GM21528 (cell line): ENCODE measurements around the gene IP6K3.

ENCODE experiments used
- ATAC-seq: cut with Tn5 transposase; IDR thresholded peaks from one replicate; pipeline ENCODE4 v1.9.1; 2021; ENCODE audit warnings: mild to moderate bottlenecking, moderate library complexity; ENCODE audit not compliant: unreplicated experiment, low FRiP score

IP6K3 gene

GRCh38 chr6:33693186-33694105, 53.3 kb downstream of the IP6K3 start:
- no peak for ATAC-seq

GRCh38 chr6:33692760-33693158, 53.9 kb downstream of the IP6K3 start:
- no peak for ATAC-seq

GRCh38 chr6:33692078-33692759, 54.5 kb downstream of the IP6K3 start:
- ATAC-seq = no peak

- no peak for ATAC-seq
These were observed 55.1 kb downstream of the IP6K3 start for GRCh38 chr6:33691456-33692077.

GRCh38 chr6:33690766-33691165, 55.9 kb downstream of the IP6K3 start:
- ATAC-seq = no peak

GRCh38 chr6:33689879-33690278, 56.8 kb downstream of the IP6K3 start:
- no peak for ATAC-seq

GRCh38 chr6:33689148-33689494, 57.6 kb downstream of the IP6K3 start:
- ATAC-seq = no peak

GRCh38 chr6:33688451-33689147, 58.1 kb downstream of the IP6K3 start:
- no peak for ATAC-seq

- ATAC-seq = no peak
These were observed 58.7 kb downstream of the IP6K3 start for GRCh38 chr6:33688006-33688405.

- ATAC-seq = no peak
These were observed 59.4 kb downstream of the IP6K3 start for GRCh38 chr6:33686981-33687975.

- ATAC-seq = no peak
These were observed 60.3 kb downstream of the IP6K3 start for GRCh38 chr6:33686225-33686924.

- no peak for ATAC-seq
These were observed 61.1 kb downstream of the IP6K3 start for GRCh38 chr6:33685411-33686224.

- ATAC-seq = no peak
These were observed 61.7 kb downstream of the IP6K3 start for GRCh38 chr6:33684983-33685382.

- no peak for ATAC-seq
These were observed 62.2 kb downstream of the IP6K3 start for GRCh38 chr6:33684428-33684896.

GRCh38 chr6:33683576-33684427, 62.9 kb downstream of the IP6K3 start:
- no peak for ATAC-seq

GRCh38 chr6:33683051-33683571, 63.6 kb downstream of the IP6K3 start:
- no peak for ATAC-seq

- ATAC-seq = no peak
These were observed 64.4 kb downstream of the IP6K3 start for GRCh38 chr6:33682341-33682740.
